BJ (cell line): ENCODE results near the gene THYN1. TPM values are rescaled to one million over a fixed set of nuclear protein-coding genes. Genes with fewer than 3 reads are reported as not detected.

Source experiments
- CTCF ChIA-PET: fragments of 350-600 bp; formaldehyde crosslinking; extraction: SDS; loops from one replicate; lab custom pipeline; 2021; ENCODE audit warnings: antibody characterized with exemption, inconsistent platforms; lab: Yijun Ruan, JAX
- POLR2A ChIA-PET: fragments of 300-600 bp; sonication (Branson Sonifier 250); formaldehyde crosslinking; extraction: SDS; loops from one replicate; lab custom pipeline; 2021; ENCODE audit warnings: antibody characterized with exemption; lab: Charles Lee
- DNase-seq: peaks from one replicate; pipeline ENCODE4 v3.0.0-alpha.2; 2011; ENCODE audit warnings: low read depth
- H3K27me3 ChIP-seq: 2 replicates; pipeline ENCODE4 v1.6.0; 2011; ENCODE audit warnings: low read length; ENCODE audit not compliant: control insufficient read depth, insufficient read depth
- H3K36me3 ChIP-seq: 2 replicates; pipeline ENCODE4 v1.5.1; 2011; ENCODE audit warnings: low read length; ENCODE audit not compliant: control insufficient read depth, insufficient read depth
- H3K4me3 ChIP-seq: 2 replicates; pipeline ENCODE4 v1.5.1; 2011; ENCODE audit warnings: low read depth, mild to moderate bottlenecking, control low read depth, low read length
- CTCF ChIP-seq: IDR thresholded peaks from 2 replicates; pipeline ENCODE4 v1.5.1; 2011; ENCODE audit warnings: low read depth, mild to moderate bottlenecking, control low read depth, inconsistent platforms, low read length, moderate library complexity; ENCODE audit not compliant: insufficient read depth
- polyA plus RNA-seq: library from polyadenylated mRNA; depleted of rRNA; stranded (reverse); fragments of >200 nt; gene quantifications from 2 replicates; pipeline ENCODE4 v1.2.3, GENCODE V29; 2011

The THYN1 gene
- polyA plus RNA-seq, 1 experiment = 38.2 TPM

GRCh38 chr11:134267461-134267860 lies 14.3 kb upstream of the THYN1 start:
- no peak for DNase-seq
- Histone ChIP-seq H3K4me3 (no peak overlapping the region), H3K27me3 (peaks cover 8% of the 10 kb centered on the region), H3K36me3 (peaks cover 3% of the 10 kb centered on the region)
- POLR2A ChIA-PET = no interaction called here
- CTCF ChIA-PET = no interaction called here
- TF ChIP-seq CTCF = no peak

GRCh38 chr11:134266841-134267251 lies 13.7 kb upstream of the THYN1 start:
- DNase-seq = peak; percentile 74
- H3K4me3 ChIP-seq = no peak overlapping the region
- CTCF ChIA-PET = interaction anchor here (0.9 to 1.3 kb wide), 2 partner anchors 12 to 217 kb away, joined by 3 read pairs; no protein-coding TSS in a partner anchor
- H3K27me3 ChIP-seq = peaks cover 6% of the 10 kb centered on the region
- TF ChIP-seq CTCF = no peak
- H3K36me3 ChIP-seq = peaks cover 6% of the 10 kb centered on the region
- POLR2A ChIA-PET = no interaction called here

DNA sequence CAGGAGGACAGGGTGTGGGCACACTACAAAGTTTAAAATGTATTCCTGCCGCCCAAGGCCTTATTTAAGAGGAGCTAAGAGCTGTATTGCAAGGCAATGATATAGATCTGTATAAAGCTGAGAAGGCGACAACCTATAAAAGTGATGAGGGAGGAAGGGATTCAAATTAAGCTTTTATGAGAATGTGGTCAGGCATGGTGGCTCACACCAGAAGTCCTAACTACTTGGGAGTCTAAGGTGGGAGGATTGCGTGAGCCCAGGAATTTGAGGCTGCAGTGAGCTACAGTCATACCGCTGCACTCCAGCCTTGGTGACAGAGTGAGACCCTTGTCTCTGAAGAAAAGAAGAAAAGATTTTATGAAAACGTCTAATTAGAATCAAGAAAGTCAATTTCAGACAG lies 13.3 kb upstream of the THYN1 start:
- TF ChIP-seq CTCF = no peak
- peaks cover 6% of the 10 kb centered on the region for H3K36me3 ChIP-seq
- ChIA-PET CTCF (interaction anchor here (0.9 to 1.3 kb wide), 2 partner anchors 12 to 216 kb away, joined by 3 read pairs; no protein-coding TSS in a partner anchor), POLR2A (no interaction called here)
- DNase-seq = no peak
- H3K27me3 ChIP-seq = peaks cover 2% of the 10 kb centered on the region
- no peak overlapping the region for H3K4me3 ChIP-seq

- H3K36me3 ChIP-seq = peaks cover 9% of the 10 kb centered on the region
- H3K4me3 ChIP-seq = no peak overlapping the region
- CTCF ChIA-PET = interaction anchor here (0.9 kb wide), 1 partner anchor 32 kb away, joined by 3 read pairs; no protein-coding TSS in a partner anchor
- H3K27me3 ChIP-seq = no peaks in the 10 kb centered on the region; the same call in none of the 2 replicates
- DNase-seq = no peak
- POLR2A ChIA-PET = no interaction called here
- no peak for TF ChIP-seq CTCF
Observed at GRCh38 chr11:134264966-134265764, 12.0 kb upstream of the THYN1 start.

DNA sequence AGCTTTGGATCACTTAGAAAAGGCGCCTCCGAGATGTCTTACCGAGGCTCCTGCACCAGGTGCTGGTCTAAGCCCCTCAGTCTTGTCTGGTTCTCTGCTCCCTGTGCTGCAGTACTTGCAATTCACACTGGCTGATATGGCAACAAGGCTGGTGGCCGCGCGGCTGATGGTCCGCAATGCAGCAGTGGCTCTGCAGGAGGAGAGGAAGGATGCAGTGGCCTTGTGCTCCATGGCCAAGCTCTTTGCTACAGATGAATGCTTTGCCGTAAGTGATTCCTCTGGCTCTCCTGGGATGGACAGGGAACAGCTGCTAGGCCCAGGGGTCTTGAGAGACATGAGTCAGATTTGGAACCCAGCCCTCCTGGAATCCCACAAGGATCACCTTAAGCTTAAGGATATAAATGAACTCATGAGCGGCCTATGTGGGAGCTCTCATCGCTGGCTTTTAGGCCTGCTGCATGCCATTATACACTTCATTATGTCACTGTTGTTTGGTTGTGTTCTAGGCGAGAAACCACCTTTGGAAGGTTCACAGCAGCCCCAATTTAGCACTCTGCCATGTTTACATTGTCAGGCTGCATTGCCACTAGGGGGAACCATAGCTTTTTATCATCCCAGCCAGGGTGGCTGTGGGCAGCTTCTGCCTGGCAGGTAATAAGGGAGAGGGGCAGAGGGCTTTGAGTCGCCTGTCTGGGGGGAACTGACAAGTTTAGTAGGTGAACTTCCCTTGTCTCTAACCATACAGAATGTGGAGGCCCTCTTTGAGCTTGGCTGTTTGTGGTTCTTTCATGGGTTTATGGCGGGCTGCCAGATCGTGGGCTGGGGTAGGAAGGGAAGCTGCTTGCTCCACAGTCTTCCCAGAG lies 8.7 kb upstream of the THYN1 start:
- peaks cover 15% of the 10 kb centered on the region for H3K36me3 ChIP-seq
- no peak for DNase-seq
- H3K27me3 ChIP-seq = no peaks in the 10 kb centered on the region
- ChIA-PET POLR2A (no interaction called here), CTCF (interaction anchor here (0.8 to 2.2 kb wide), 8 partner anchors 8 to 323 kb away, joined by 3 to 9 read pairs (median 4); partner anchors contain the start of genes ACAD8, GLB1L3 and THYN1)
- TF ChIP-seq CTCF = peak; percentile 60
- H3K4me3 ChIP-seq = no peak overlapping the region
